GM21528 (cell line): Measurements from ENCODE around the gene RUFY3.
"Not testable (repeated sequence)": the region's sequence is repeated elsewhere in the genome, so short reads cannot be mapped to it uniquely, and the experiment has no call there.

Experiments used
- ATAC-seq: cut with Tn5 transposase; IDR thresholded peaks from one replicate; pipeline ENCODE4 v1.9.1; 2021; ENCODE audit warnings: mild to moderate bottlenecking, moderate library complexity; ENCODE audit not compliant: unreplicated experiment, low FRiP score

The RUFY3 gene

DNA sequence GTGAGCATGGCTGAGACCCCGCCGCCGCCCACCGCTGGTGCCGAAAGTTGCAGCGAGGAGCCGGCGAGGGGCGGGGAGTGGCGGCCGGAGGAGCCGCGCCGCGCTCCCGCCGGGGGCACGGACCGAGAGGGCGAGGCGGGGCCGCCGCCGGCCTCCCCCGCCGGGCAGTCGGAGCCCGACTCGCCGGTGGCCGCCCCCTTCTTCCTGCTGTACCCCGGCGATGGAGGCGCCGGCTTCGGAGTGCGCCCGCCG is 16.9 kb upstream of the RUFY3 start:
- ATAC-seq: peak; percentile 44

DNA sequence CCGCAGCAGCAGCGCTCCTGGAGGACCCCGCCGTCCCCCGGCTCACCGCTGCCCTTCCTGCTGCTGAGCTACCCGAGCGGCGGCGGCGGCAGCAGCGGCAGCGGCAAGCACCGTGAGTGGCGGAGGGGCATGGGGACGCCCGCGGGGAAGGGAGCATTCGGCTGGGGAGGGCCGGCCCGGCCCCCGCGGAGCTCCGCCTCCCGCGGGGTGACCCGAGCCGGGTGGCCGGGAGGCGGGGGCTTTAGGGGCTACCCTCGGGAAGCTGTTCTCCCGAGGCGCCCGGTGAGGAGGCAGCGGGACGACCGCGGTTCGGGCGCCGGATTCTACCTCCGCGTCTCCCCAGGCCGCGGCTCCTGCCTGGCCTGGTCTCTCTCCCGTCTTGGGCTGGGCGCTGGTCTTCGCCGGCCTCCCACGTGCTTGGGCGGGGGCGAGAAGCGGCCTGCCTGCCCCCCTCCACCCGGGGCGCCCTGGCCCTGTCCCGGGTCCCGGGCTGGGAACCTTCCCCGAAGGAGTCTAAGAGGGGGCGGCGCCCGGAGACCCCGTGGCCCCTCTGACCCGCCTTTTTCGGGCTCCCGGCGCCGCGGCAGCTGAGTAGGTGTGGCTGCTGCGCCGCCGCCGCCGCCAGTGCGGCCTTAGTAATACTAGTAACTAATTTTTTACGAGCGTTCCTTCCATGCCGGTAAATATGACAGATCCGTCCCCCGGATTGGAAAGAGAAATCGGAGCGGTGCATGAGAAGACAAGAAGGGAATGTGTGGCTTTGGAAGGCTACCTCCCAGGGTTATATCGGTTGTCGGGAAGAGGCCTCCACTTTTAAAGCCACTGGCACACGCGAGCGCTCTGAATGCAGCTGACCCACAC is 16.4 kb upstream of the RUFY3 start:
- ATAC-seq: peak; percentile 60

DNA sequence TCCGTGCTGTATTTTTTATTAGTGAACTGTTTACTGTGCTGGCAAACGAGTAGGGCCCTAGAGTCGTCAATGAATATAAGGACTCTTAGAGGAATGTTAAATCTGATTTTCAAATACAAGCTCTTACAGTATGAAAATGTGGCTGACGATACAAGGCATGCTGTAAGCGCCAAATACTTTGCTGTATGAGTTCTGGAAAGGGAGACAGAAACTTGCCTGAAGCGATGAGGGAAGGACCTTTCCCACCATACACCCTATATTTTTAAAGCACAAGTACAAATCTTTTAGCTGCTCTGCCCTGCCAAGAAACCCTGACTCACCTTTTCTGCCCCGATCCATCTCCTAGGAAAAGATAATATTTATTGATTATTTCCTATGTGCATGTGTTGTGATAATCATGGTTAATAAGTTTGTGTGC is 15.7 kb upstream of the RUFY3 start:
- no peak for ATAC-seq

DNA sequence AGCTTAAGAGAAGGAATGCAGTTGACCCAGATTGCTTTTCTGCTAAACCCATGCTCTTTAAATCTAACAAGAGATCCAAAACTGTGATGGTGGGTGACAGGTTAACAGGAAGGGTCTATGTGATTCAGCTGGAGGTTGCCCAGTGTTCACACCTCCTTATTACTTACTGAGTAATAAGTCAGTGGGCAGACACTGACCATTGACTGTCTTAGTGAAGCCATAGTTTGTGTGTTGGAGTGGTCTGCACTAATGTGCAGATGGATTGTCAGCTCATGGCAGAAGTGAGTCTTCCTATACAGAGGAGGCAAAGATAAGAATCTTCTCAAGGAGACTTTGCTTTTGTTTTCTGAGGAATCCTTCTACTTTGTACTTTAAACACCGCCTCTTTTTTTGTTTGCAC is 15.2 kb upstream of the RUFY3 start:
- ATAC-seq: no peak

DNA sequence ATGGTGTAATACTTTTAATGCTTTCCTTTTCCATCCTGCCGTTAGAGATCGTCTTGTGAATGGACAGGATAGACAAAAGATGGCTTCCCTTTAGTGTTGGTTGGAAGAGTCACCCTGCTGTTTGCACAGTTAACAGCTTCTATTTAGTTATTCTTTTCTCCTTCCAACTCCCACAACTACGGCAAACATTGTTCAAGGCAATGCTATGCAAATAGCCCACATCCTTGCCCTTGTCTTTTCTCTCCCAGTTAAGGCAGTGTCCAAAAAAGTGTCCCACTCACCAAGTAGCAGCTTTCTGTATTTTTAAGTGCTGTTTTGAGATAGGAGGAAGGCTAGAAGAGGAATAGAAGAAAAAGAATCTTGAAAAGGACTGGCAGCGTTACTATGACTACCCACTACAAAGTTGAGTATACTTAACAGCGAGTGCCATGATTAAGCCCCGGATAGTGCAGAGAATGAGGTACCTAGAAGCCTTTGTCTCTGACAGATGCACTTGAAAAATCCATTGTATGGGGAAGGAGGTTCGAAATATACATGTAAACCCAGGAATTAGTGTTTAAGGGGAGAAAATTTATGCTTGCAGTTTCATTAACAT is 12.1 kb upstream of the RUFY3 start:
- no peak for ATAC-seq

DNA sequence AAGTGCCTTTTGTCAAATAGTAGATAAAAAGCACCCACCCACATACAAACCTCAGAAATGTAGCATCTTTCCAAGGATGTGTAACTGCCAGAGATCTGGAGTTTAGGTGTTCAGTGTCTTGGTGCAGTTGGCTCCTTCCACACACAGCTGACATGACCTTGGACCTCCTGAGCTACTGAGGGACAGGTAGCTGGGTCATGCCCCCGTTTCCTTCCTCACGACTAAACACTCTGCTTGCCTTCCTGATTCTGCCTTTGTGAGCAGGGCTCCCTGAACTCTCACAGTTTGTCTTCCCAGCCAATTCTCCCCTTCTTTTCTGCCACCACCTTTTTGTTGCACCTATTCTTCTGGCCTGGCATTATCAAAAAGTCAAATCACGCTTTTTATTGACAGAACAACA is 10.2 kb upstream of the RUFY3 start:
- ATAC-seq: no peak

DNA sequence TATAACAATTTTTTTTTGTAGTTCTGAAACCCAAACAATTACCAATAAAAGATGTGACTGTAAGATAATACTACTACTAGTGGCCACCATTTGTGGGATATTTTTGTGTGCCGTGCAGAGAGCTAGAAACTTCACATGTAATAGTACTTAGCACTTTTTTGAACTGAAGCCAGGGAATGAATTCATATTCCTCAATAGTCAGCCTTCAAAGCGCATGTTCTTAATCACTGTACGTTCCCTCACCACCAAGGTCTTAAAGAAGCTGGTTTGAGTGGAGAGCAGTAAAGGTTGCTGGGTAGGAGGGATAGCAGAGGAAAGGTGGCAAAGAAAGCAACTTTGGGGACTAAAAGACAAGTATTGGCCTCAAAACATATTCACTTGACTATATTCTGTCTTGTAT is 9.6 kb upstream of the RUFY3 start:
- ATAC-seq: no peak

DNA sequence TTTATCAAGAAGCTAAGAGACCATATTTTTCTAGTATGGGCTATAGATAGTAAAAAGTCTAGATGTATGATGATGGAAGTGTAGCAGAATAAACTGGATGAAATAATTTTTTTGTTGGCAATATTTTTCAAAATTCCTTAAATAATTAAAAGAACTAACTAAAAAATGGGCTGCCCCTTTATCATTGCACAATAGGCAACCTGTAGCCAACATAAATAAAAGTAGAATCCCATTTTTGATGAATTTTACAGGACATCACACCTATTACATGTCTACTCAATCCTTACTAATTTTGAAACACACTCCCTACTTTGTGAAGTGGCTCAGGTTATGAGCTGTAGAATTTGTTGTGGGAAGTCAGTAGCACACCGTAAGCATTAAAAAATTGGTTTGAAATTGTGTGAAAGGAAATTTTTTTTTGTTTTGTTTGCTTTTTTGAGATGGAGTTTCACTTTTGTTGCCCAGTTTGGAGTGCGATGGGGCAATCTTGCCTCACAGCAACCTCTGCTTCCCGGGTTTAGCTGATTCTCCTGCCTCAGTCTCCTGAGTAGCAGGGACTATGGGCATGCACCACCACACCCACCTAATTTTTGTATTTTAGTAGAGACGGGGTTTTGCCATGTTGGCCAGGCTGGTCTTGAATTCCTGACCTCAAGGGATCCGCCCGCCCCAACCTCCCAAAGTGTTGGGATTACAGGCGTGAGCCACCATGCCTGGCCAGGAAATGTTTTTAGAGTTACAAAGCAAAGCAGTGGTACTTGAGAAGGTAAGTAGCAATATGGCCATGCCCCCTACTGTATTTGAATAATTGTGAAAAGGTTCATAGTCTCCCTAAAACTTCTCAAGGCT is 8.9 kb upstream of the RUFY3 start:
- no peak for ATAC-seq

DNA sequence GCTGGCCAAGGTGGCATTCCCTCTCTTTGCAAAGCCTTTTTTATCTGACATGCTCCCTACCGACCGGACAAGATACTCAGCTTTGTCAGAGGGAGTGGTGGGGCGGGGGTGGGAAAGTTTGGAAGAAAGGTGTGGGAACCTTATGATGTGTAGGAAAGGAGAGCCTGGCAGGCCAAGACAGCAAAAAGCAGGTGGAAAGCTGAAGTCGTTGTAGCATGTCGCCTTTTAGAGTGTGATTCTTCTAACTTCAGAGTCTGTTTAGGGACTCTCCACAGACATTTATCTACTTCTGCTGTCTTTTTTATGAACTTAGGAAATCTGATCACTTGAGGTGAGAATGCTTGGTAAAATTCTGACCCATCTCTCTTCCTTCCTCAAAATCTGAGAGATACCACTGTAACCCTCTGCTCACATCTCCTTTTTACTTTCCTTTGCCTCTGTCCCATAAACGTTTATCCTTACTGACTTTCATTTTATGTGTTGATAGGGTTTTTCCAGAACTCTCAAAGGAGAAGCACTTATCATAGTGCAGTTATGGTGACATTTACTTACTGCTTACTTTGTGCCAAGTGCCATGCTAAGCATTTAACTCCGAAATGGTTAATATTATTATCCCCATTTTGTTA is 8.2 kb upstream of the RUFY3 start:
- ATAC-seq: peak; percentile 39

DNA sequence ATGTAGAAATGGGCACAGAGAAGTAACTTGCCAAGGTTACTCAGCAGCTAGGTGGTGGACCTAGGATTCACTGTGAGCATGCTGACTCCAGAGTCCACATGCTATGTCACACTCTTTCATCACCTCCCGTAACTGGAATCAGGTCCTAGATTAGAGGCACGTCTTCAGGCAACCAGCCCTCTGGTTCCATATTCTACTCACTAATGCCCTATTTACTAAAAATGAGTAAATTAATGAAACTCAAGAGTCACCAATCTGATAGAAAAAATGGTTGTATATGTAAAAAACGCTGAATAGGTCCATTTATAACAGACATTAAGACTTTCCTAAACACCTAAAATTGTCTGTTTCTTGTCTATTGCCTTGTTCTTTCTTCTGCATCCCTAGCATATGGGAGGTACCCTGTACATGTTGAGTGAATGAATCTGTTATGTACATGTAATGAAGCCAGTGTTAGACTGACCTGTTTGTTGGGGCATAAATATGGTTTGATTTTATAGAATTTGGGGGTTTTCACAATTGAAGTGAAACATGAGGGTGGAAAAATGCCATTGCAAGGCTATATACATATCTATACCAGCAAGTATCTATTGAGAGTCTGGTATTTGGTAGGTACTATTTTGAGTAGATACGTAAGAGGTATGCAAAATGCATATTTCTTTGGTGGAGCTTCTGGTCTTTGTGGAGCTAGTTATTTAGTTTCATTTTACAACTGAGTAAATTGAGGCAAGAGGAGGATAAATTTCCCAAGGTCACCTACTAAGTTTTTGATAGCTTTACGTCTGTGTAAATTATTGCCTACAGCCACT is 7.5 kb upstream of the RUFY3 start:
- ATAC-seq: peak; percentile 64

DNA sequence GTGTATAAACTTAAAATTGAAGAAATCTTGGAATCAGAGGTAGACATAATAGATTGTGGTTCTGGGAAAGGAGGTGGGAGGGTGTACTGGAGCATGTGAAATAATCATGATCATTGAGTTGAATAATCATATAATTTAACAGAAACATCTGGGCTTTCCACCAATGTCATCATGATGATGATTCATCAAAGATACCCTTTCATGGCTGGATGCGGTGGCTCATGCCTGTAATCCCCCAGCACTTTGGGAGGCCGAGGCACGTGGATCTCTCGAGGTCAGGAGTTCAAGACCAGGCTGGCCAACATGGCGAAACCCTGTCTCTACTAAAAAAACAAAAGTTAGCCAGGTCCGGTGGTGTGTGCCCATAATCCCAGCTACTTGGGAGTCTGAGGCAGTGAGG is 6.7 kb upstream of the RUFY3 start:
- peak; percentile 14 for ATAC-seq

DNA sequence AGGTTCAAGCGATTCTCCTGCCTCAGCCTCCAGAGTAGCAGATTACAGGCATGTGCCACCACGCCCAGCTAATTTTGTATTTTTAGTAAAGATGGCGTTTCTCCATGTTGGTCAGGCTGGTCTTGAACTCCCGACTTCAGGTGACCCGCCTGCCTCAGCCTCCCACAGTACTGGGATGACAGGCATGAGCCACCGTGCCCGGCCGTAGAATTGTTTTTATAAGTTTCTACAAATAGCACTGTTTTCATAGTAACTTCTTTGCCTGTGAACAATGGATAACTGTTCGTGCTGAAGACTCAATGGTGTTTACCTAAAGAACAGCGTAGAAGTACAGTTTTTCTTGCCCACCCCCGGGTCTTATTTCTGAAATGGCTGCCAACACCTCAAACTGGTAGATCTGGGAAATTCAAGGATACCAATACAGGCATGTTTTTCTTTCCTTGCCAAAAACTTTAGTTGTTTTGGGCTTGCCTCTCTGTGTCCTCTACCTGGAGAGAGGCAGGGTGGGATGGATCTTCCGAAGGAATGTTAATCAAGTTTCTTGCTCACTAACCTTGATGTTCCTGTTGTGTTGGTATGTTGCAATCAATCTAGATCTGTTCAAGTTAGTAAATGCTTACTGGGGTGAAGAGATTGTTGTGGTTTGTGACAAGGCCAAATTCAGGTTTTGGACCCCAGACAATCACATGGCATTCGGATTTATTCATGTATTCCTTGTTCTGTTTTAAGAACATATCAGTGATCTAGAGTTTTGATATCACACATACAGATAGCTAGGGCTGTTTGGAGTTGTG is 2.8 kb upstream of the RUFY3 start:
- ATAC-seq: no peak

DNA sequence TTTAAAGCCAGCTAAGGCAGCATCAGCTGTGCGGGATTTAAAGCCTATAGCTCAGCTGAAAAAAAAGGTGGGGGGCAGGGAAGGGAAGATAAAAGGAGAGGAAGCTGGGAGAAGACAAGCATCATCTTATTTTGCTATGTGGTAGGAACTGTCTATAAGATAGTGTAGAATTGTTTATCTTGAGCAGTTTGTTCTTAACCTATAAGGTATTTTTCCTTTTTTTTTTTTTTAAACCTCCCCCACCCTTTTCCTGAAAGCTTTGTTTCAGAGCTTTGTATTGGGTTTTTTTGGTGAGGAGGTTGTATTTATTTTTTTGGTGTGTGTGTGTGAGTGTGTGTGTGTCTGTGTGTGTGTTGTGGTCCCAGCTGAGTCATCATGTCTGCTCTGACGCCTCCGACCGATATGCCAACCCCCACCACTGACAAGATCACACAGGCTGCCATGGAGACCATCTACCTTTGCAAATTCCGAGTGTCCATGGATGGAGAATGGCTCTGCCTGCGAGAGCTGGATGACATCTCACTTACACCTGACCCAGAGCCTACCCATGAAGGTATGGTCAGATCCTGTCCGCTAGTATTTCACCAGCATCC is 531 bp downstream of the RUFY3 start:
- ATAC-seq: no peak

DNA sequence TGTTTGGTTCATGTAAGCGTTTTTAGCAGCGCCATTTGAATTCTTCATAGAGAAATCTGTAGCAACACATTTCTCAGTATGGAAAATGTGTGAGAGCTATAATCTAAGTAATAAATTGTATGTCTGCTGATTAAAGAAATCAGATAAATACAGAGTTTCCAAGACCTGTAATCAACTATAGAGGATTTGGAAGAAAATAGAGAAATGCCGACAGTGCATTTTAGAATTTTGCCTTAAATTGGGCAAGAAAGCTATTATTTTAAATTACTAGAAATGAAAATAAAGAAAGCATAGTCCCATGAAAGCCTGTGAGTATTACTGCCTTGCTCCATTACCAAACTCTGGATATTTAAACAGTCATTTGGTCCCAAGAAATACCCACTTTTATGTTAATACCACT is 2.7 kb downstream of the RUFY3 start:
- ATAC-seq: no peak

DNA sequence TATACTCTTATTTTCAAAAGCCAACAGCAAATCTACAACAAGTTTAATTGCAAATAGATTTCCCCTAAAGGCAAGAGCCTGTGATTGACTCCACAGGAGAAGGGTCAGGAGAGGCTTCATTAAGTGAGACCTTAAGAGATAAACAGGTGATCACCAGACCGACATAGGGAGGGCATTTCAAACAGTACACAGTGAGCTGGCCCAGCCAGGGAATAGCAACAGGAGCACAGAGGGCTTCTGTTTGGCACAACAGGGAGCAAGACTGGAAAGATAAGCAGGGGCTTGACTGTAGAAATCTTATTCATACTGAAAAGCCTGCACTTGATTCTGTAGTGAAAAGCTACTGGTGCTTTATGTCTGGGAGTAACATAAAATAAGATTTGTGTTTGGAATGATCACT is 3.9 kb downstream of the RUFY3 start:
- ATAC-seq: no peak

DNA sequence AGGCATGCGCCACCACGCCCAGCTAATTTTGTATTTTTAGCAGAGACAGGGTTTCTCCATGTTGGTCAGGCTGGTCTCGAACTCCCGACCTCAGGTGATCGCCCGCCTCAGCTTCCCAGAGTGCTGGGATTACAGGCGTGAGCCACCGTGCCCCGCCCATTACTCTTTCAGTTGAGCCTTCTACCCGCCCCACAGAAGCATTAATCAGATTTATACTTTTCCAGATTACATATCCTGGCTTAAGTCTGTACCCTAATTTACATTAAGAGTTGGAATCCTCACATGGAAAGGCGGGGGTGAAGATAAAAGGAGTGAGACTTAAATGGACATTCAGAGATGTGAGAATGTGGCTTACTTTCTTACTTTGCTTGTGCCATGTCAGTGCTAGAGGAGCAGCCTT is 4.8 kb downstream of the RUFY3 start:
- not testable (repeated sequence) for ATAC-seq

DNA sequence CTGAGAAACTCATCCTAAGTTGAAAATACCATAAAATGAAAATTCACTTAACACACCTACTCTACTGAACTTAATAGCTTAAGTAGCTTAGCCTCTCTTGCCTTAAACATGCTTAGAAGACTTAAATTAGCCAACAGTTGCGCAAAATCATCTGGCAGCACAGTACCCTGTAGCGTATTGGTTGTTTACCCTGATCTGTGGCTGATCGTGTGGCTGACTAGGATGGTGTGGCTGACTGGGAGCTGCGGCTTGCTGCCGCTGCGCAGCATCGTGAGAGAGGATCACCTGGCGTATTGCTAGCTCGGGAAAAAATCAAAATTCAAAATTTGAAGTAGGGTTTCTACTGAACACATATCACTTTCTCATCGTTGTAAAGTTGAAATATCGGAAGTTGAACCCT is 6.3 kb downstream of the RUFY3 start:
- no peak for ATAC-seq

DNA sequence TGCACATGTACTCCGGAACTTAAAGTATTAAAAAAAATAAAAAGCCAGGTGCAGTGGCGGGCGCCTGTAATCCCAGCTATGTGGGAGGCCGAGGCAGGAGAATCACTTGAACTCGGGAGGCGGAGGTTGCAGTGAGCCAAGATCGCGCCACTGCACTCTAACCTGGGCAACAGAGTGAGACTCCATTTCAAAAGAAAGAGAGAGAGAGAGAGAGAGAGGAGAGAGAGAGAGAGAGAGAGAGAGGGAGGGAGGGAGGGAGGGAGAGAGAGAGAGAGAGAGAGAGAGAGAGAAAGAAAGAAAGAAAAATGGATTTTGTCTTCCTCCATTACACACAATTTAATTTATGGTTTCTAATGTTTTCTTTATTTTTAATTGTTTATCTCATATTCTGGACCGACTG is 11.1 kb downstream of the RUFY3 start:
- ATAC-seq: not testable (repeated sequence)
